Activated CD8-positive, alpha-beta T cell treated with anti-CD3 and anti-CD28 coated beads for 36 hours (primary cell): Measurements from ENCODE around the gene RNF223. TPM values are rescaled to one million over a fixed set of nuclear protein-coding genes. Genes with fewer than 3 reads are reported as not detected.

Source experiments
- ATAC-seq: fragments of 200-7000 bp; cut with Tn5 transposase; one replicate; pipeline ENCODE4 v1.10.0; 2021; ENCODE audit warnings: mild to moderate bottlenecking, moderate library complexity
- CTCF ChIA-PET: fragments of 350-600 bp; sonication (Branson Sonifier 250); formaldehyde crosslinking; loops from one replicate; lab custom pipeline; 2021; ENCODE audit warnings: antibody characterized with exemption; lab: Charles Lee
- POLR2A ChIA-PET: fragments of 350-600 bp; sonication (Branson Sonifier 250); formaldehyde crosslinking; loops from one replicate; lab custom pipeline; 2021; ENCODE audit warnings: antibody characterized with exemption; lab: Charles Lee
- DNase-seq: peaks from one replicate; pipeline ENCODE4 v3.0.0-alpha.2; 2020
- H3K27ac Mint-ChIP-seq: one replicate; pipeline ENCODE4 v1.8.0; 2021; ENCODE audit warnings: mild to moderate bottlenecking, mixed read lengths
- H3K27me3 Mint-ChIP-seq: one replicate; pipeline ENCODE4 v1.8.0; 2021; ENCODE audit warnings: mixed read lengths
- H3K36me3 Mint-ChIP-seq: one replicate; pipeline ENCODE4 v1.8.0; 2021; ENCODE audit warnings: low read depth, mixed read lengths
- H3K4me1 Mint-ChIP-seq: one replicate; pipeline ENCODE4 v1.8.0; 2021; ENCODE audit warnings: low read depth, mixed read lengths
- H3K4me3 Mint-ChIP-seq: one replicate; pipeline ENCODE4 v1.8.0; 2021; ENCODE audit warnings: mild to moderate bottlenecking, moderate library complexity, mixed read lengths
- H3K9me3 Mint-ChIP-seq: one replicate; pipeline ENCODE4 v1.8.0; 2021; ENCODE audit warnings: mixed read lengths
- intact Hi-C: fragments of 100-400 bp; cut with micrococcal nuclease; formaldehyde crosslinking; loops from one replicate; pipeline ENCODE4 v1.10.0; 2022
- total RNA-seq, 2 experiments: library from RNA; stranded (reverse); gene quantifications; one replicate each; pipeline ENCODE4 v1.2.3, GENCODE V29; 2021
- TF ChIP-seq, protein P1 (sequence below): fragments of 200-600 bp; IDR thresholded peaks from one replicate; pipeline ENCODE4 v1.8.0; 2022; ENCODE audit warnings: antibody characterized with exemption, mild to moderate bottlenecking

The RNF223 gene
- total RNA-seq, 2 experiments from 2014 or later = not detected

DNA sequence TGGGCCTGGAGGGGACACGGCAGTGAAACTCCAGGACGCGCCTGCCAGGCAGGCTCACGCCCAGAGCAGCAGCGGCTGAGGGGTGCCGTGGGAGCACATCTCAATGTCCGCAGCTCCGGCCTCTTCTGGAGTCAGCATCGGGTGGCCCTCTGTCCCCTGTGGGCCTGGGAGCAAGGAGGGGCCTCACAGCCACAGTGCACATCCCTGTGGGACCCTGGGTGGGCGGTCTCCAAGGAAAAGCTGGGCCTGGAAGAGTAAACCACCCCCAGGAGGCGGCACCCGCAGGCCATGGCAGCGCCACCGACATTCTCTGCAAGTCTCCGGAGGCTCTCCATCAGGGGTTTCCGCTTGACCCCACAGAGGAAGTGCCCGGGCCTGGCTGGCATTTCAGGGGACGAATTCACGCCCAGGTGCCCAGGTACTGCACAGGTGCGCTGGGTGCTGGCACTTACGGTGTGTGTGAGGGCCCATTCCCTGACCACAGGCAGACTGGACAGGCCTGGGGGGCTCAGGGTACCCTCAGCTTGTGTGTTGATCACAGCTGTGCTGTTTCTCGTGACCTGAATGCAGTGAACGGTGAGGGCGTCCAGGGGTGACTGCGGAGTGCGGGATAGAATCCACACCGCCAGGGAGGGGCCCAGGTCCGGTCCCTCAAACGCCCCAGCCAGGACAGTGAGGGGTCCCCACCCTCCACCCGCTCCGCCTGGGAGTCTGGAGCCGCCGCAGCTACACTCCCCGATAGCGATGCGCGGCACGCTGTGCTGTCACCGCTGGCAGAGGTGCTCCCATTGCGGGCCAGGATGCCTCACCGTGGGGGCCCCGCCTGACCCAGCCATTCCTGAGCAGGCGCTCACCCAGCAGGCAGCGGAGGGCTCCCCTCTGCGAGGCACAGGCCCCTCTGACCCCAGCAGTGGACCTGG lies 16.6 kb upstream of the RNF223 start:
- H3K4me1 Mint-ChIP-seq = peaks cover 6% of the 10 kb centered on the region
- no peaks in the 10 kb centered on the region for H3K27me3 Mint-ChIP-seq
- intact Hi-C loops = no loop called here
- ChIA-PET CTCF (no interaction called here), POLR2A (interaction anchor here (1.2 to 1.5 kb wide), 2 partner anchors 9 to 16 kb away, joined by 3 to 4 read pairs; partner anchors contain the start of gene RNF223)
- DNase-seq (no peak), ATAC-seq (no peak)
- H3K9me3 Mint-ChIP-seq = peaks cover 2% of the 10 kb centered on the region
- H3K36me3 Mint-ChIP-seq = peaks cover 6% of the 10 kb centered on the region
- no peak overlapping the region for H3K27ac Mint-ChIP-seq
- no peak overlapping the region for H3K4me3 Mint-ChIP-seq
- TF ChIP-seq, protein P1, sequence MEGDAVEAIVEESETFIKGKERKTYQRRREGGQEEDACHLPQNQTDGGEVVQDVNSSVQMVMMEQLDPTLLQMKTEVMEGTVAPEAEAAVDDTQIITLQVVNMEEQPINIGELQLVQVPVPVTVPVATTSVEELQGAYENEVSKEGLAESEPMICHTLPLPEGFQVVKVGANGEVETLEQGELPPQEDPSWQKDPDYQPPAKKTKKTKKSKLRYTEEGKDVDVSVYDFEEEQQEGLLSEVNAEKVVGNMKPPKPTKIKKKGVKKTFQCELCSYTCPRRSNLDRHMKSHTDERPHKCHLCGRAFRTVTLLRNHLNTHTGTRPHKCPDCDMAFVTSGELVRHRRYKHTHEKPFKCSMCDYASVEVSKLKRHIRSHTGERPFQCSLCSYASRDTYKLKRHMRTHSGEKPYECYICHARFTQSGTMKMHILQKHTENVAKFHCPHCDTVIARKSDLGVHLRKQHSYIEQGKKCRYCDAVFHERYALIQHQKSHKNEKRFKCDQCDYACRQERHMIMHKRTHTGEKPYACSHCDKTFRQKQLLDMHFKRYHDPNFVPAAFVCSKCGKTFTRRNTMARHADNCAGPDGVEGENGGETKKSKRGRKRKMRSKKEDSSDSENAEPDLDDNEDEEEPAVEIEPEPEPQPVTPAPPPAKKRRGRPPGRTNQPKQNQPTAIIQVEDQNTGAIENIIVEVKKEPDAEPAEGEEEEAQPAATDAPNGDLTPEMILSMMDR = no peak

DNA sequence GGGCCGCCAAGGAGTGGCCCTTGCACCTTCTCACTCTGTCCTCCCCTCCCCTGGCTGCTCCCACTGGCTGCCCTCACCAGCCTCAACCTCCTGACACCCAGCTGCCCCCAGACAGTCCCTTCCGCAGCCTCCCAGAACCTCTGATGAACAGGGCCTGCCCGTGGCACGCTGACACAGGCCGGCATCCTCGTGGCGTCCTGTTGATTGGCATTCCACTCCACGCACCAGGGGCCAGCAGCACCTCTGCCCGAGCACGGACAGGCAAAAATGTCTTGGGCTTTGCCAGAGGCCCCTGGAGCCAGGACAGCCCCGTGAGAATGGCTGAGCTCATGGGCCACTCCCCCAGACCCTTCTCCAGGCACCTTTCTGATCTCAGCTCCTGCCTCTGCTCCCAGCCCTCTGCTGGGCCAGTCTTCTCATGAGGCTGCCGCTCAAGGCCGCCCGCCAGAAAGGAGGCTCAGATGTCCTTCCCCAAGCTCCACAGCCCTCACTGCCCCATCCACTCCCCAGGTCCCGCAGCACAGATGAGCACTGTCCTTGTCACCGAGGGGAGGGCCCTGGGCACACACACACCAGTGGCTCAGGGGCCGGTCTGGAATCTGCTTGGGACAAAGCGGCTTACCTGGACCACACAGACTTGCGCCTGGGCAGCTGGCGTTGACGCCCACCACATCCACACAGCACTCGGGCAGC lies 15.8 kb upstream of the RNF223 start:
- H3K4me3 Mint-ChIP-seq = no peak overlapping the region
- TF ChIP-seq, protein P1 = no peak
- peaks cover 6% of the 10 kb centered on the region for H3K4me1 Mint-ChIP-seq
- ATAC-seq (no peak), DNase-seq (no peak)
- intact Hi-C loops = no loop called here
- H3K36me3 Mint-ChIP-seq = peaks cover 2% of the 10 kb centered on the region
- no peaks in the 10 kb centered on the region for H3K27me3 Mint-ChIP-seq
- no peak overlapping the region for H3K27ac Mint-ChIP-seq
- no peaks in the 10 kb centered on the region for H3K9me3 Mint-ChIP-seq
- CTCF ChIA-PET = no interaction called here
- POLR2A ChIA-PET = interaction anchor here (0.6 to 1.5 kb wide), 3 partner anchors 8 to 15 kb away, joined by 3 to 4 read pairs (median 3); partner anchors contain the start of gene RNF223

DNA sequence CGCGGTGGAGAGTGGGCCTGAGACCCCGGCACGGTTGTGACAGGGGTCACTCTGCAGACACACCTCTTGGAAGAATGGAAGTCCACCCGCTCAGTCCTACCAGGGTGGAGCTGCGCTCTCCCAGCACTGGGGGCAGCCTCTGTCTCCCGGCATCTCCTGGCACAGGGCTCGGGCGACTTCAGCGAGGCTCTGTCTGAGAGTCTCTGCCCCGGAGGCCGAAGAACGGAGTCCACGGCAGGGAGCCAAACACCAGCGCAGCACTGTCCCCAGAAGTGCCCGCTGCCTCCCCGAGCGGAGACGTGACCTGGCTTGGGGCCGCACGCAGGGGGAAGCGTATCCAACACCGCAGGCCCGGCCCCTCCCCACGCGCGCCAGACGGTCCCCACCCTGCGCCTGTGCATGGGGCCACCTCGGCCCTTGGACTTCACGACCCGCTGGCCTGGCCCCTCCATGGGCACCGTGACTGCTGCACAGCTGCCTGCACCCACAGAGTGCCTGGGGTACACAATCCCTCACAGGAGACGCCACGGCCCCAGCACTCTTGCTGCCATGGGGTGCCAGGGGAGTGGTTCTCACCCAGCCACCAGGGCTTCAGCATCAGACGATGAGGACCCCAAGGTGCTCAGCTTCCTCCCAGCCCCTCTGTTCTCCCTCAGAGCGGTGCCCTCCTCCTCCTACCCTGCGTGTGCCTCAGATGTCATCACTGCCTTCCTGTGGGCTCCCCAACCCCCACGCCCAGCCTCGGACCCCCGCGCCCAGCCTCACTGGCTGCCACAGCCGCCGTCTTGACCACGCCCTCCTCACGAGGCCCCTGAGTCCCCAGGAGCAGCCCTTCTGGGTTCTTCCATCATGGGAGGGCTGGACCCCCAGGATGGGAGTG lies 14.9 kb upstream of the RNF223 start:
- Mint-ChIP-seq H3K36me3 (peaks cover 2% of the 10 kb centered on the region), H3K27ac (no peak overlapping the region), H3K9me3 (no peaks in the 10 kb centered on the region), H3K4me1 (peaks cover 6% of the 10 kb centered on the region), H3K27me3 (no peaks in the 10 kb centered on the region), H3K4me3 (no peak overlapping the region)
- POLR2A ChIA-PET = interaction anchor here (0.6 to 1.2 kb wide), 3 partner anchors 9 to 15 kb away, joined by 3 read pairs; partner anchors contain the start of gene RNF223
- intact Hi-C loops = no loop called here
- TF ChIP-seq, protein P1 = no peak
- ATAC-seq = no peak
- DNase-seq = peak; percentile 3
- CTCF ChIA-PET = no interaction called here

DNA sequence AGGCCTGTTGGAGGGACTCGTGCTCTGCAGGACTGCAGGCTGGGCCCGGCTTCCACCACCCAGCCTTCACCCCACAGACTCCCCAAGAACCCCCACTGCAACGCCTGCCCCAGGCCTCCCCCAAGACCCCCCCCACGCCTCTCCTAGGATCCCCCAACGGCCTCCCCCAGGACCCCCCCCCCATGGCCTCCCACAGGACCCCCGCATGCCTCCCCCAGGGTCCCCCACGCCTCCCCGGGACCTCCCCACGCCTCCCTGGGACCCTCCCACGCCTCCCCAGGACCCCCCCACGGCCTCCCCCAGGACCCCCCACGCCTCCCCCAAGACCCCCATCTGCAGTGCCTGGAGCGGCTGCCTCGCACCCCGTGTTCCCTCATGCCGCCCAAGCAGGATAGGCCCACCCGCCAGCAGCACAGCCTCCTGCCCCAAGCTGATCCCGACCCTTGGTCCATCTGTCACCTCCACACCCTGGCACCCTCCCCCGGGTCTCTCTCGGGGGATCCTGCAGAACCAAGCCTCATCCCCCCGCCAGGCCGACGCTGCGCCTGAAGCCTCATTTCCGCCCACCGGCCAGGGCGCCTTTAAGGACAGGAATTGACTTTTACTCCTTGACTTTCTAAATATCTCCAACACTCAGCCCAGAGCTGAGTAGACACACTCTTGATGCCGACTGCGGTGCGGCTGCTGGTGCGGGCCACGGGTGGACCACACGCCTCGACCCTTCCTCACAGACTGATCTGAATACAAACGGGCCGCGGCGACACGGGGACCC lies 14.1 kb upstream of the RNF223 start:
- Mint-ChIP-seq H3K4me3 (no peak overlapping the region), H3K9me3 (no peaks in the 10 kb centered on the region), H3K27me3 (no peaks in the 10 kb centered on the region), H3K4me1 (peaks cover 5% of the 10 kb centered on the region), H3K27ac (no peak overlapping the region), H3K36me3 (peaks cover 2% of the 10 kb centered on the region)
- POLR2A ChIA-PET = interaction anchor here (0.8 kb wide), 1 partner anchor 10 kb away, joined by 3 read pairs; no protein-coding TSS in a partner anchor
- DNase-seq (no peak), ATAC-seq (no peak)
- intact Hi-C loops = no loop called here
- CTCF ChIA-PET = no interaction called here
- TF ChIP-seq, protein P1 = no peak
